ENCODE results near the gene FLVCR2.

The FLVCR2 gene

GRCh38 chr14:75559451-75560222 lies 18.8 kb upstream of the FLVCR2 start:
- Histone ChIP-seq H3K4me3 (ENCODE audit: low read depth, low read length) (no peak overlapping the region), H3K4me1 (peaks cover 41% of the 10 kb centered on the region), H3K9me3 (ENCODE audit: control insufficient read depth, low read length) (no peaks in the 10 kb centered on the region)

GRCh38 chr14:75561013-75561432 lies 17.4 kb upstream of the FLVCR2 start:
- Histone ChIP-seq H3K79me2 (no peaks in the 10 kb centered on the region), H3K4me1 (peaks cover 41% of the 10 kb centered on the region), H2AFZ (peak overlapping the region; percentile 12), H3K27ac (peak overlapping the region; percentile 93), H3K27me3 (ENCODE audit: control insufficient read depth, insufficient read depth, low read length) (no peaks in the 10 kb centered on the region), H3K4me2 (ENCODE audit: low read length) (peak overlapping the region; percentile 2), H3K36me3 (ENCODE audit: control insufficient read depth, insufficient read depth, low read length) (no peaks in the 10 kb centered on the region), H3K4me3 (ENCODE audit: low read depth, low read length) (peak overlapping the region; percentile 17), H3K9me3 (ENCODE audit: control insufficient read depth, low read length) (no peaks in the 10 kb centered on the region), H3K9ac (no peak overlapping the region)
- peak; percentile 92 for TF ChIP-seq CTCF (IDR thresholded peaks at IDR 0.05)

More at GRCh38 chr14:75559451-75560222, 18.8 kb upstream of the FLVCR2 start:
- no peak for TF ChIP-seq CTCF (IDR thresholded peaks at IDR 0.05)
- Histone ChIP-seq H3K27ac (peak overlapping the region; percentile 33), H3K27me3 (ENCODE audit: control insufficient read depth, insufficient read depth, low read length) (no peaks in the 10 kb centered on the region), H3K4me2 (ENCODE audit: low read length) (no peak overlapping the region), H2AFZ (peak overlapping the region; percentile 19), H3K9ac (no peak overlapping the region), H3K79me2 (no peaks in the 10 kb centered on the region), H3K36me3 (ENCODE audit: control insufficient read depth, insufficient read depth, low read length) (no peaks in the 10 kb centered on the region)

GRCh38 chr14:75562089-75562488 lies 16.3 kb upstream of the FLVCR2 start:
- Histone ChIP-seq H3K9me3 (ENCODE audit: control insufficient read depth, low read length) (no peaks in the 10 kb centered on the region), H3K27me3 (ENCODE audit: control insufficient read depth, insufficient read depth, low read length) (no peaks in the 10 kb centered on the region), H3K79me2 (no peaks in the 10 kb centered on the region), H3K4me2 (ENCODE audit: low read length) (peak overlapping the region; percentile 50), H3K4me1 (peaks cover 50% of the 10 kb centered on the region), H3K4me3 (ENCODE audit: low read depth, low read length) (no peak overlapping the region), H3K9ac (no peak overlapping the region), H3K27ac (peak overlapping the region; percentile 93), H3K36me3 (ENCODE audit: control insufficient read depth, insufficient read depth, low read length) (no peaks in the 10 kb centered on the region), H2AFZ (peak overlapping the region; percentile 28)
- no peak for TF ChIP-seq CTCF (IDR thresholded peaks at IDR 0.05)

GRCh38 chr14:75562489-75562888 lies 15.9 kb upstream of the FLVCR2 start:
- Histone ChIP-seq H3K36me3 (ENCODE audit: control insufficient read depth, insufficient read depth, low read length) (no peaks in the 10 kb centered on the region), H3K4me2 (ENCODE audit: low read length) (peak overlapping the region; percentile 50), H3K4me1 (peaks cover 50% of the 10 kb centered on the region), H3K27me3 (ENCODE audit: control insufficient read depth, insufficient read depth, low read length) (no peaks in the 10 kb centered on the region), H3K9me3 (ENCODE audit: control insufficient read depth, low read length) (no peaks in the 10 kb centered on the region), H3K79me2 (no peaks in the 10 kb centered on the region), H2AFZ (peak overlapping the region; percentile 77), H3K4me3 (ENCODE audit: low read depth, low read length) (no peak overlapping the region), H3K9ac (no peak overlapping the region), H3K27ac (peak overlapping the region; percentile 93)
- TF ChIP-seq CTCF (IDR thresholded peaks at IDR 0.05), result no peak

- H3K4me1 ChIP-seq, result peaks cover 59% of the 10 kb centered on the region
- H3K27ac ChIP-seq, result peak overlapping the region; percentile 93
- TF ChIP-seq CTCF (IDR thresholded peaks at IDR 0.05), result no peak
Observed at GRCh38 chr14:75563931-75564330, 14.5 kb upstream of the FLVCR2 start.

More at GRCh38 chr14:75563931-75564330, 14.5 kb upstream of the FLVCR2 start:
- Histone ChIP-seq H3K9ac (no peak overlapping the region), H3K4me2 (ENCODE audit: low read length) (no peak overlapping the region), H3K27me3 (ENCODE audit: control insufficient read depth, insufficient read depth, low read length) (no peaks in the 10 kb centered on the region), H3K9me3 (ENCODE audit: control insufficient read depth, low read length) (no peaks in the 10 kb centered on the region), H2AFZ (no peak overlapping the region), H3K4me3 (ENCODE audit: low read depth, low read length) (no peak overlapping the region), H3K79me2 (no peaks in the 10 kb centered on the region), H3K36me3 (ENCODE audit: control insufficient read depth, insufficient read depth, low read length) (no peaks in the 10 kb centered on the region)

Data from parathyroid adenoma (tissue), 2 donors.